IPS DF 6.9 (cell line): ENCODE data around the gene PCP2.
A peak's percentile ranks its signal among the peaks of the same experiment; 100 is the strongest.

Source experiments
- DNase-seq: peaks from one replicate; pipeline ENCODE4 v3.0.0-alpha.2; 2013; ENCODE audit warnings: low read depth, low spot score
- H3K27ac ChIP-seq: one replicate; pipeline ENCODE4 v1.5.1; 2013; ENCODE audit warnings: low read length, control low read depth
- H3K27me3 ChIP-seq: 2 replicates; pipeline ENCODE4 v1.6.1; 2013; ENCODE audit warnings: mild to moderate bottlenecking, low read length; ENCODE audit not compliant: control insufficient read depth, insufficient read depth
- H3K36me3 ChIP-seq: 2 replicates; pipeline ENCODE4 v1.6.1; 2013; ENCODE audit warnings: low read length; ENCODE audit not compliant: control insufficient read depth, insufficient read depth
- H3K4me1 ChIP-seq: 2 replicates; pipeline ENCODE4 v1.6.1; 2013; ENCODE audit warnings: low read length; ENCODE audit not compliant: control insufficient read depth, insufficient read depth
- H3K4me3 ChIP-seq: 2 replicates; pipeline ENCODE4 v1.5.1; 2013; ENCODE audit warnings: mild to moderate bottlenecking, low read length
- H3K9me3 ChIP-seq: 2 replicates; pipeline ENCODE4 v1.6.1; 2013; ENCODE audit warnings: low read length, inconsistent platforms; ENCODE audit not compliant: control insufficient read depth, insufficient read depth
- WGBS: extraction: QIAGEN DNeasy Blood & Tissue Kit; methylation state at CpG from one replicate; pipeline ENCODE4 v1.1.7; 2013; ENCODE audit warnings: mixed read lengths, missing lambda C conversion rate; ENCODE audit not compliant: insufficient read length, insufficient coverage; 5-methylcytosine and 5-hydroxymethylcytosine counted together

The PCP2 gene

DNA sequence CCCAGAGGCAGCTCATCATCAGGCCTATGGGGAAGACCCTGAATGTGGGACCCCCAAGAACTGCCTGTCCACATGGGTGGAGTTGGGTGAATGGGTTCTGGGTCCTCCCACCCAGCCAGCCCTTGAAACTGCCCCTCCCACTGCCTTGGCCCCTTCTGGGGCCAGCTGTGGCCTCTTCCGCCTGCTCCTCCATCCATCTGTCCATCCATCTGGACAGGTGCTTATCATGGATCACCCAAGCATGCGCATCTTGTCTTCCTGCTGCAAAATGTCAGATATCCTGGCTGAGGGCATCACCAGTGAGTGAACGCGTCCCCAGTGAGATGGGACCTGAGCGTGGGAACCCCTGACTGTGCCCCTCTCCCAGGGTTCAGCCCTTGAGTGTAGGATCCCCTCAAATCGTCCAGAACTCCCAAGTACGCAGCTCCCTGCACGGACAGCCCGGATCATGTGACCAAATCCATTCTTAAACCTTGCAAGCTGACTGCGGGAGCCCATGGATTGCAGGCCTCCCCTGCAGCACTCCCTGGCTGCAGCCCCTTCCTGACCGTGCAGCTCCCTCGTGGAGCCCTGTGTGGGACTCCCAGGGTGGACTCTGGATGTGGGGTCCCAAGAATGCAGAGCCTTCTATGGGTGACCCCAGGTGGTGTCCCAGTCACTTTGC, 5.4 kb upstream of the PCP2 start:
- WGBS, result no CpG with 5 or more reads among the region's 12 CpGs

DNA sequence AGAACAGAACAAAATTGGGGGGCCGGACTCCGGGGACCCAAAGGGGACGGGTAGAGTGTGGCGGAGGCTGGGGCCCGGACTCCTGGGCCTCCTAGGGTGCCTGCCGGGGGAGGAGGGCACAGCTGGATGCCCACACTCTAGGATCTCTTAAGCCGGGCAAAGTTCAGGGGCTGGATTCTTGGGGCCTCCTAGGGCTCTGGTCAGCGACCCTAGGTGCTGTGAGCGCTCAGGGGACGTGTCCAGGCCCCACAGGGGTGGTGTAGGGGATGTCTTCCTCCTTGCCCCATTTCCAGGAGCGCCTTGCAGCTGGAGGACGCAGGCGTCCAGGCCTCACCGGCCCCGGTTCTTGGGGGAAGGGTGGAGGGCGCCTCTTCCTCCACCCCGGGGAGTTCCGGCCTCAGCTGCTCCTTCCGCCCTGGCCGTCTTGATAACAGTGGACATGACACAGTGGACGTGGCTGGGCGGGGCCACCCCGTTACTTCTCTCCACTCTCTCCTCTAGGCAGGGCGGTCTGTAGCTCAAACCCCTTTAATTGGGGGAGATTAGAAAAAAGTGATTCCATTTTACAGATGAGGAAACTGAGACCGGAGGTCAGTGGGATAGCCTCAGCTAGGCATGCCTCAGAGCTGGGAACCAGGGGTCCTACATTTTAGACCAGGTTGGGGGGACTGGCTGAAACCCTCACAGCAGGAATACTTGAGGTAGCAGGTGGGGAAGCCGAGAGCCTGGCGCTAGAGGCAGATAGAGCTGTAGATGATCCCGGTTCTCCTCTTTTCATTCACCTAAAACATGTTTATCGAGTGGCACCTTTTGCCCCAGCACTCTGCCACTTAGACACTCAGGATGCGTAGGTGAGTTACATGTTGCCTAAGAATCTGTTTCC, 4.1 kb upstream of the PCP2 start:
- H3K4me3 ChIP-seq, result peak overlapping the region; percentile 62; the same call in 1 of the 2 replicates
- peaks cover 2% of the 10 kb centered on the region for H3K4me1 ChIP-seq
- no peak for DNase-seq
- no peaks in the 10 kb centered on the region for H3K9me3 ChIP-seq
- no CpG with 5 or more reads among the region's 30 CpGs for WGBS
- no peaks in the 10 kb centered on the region; the same call in 1 of the 2 replicates for H3K36me3 ChIP-seq
- no peak overlapping the region for H3K27ac ChIP-seq
- H3K27me3 ChIP-seq, result no peaks in the 10 kb centered on the region; the same call in none of the 2 replicates

More for the DNA sequence above, 5.4 kb upstream of the PCP2 start:
- no peaks in the 10 kb centered on the region for H3K36me3 ChIP-seq
- peaks cover 2% of the 10 kb centered on the region; the same call in 1 of the 2 replicates for H3K4me1 ChIP-seq
- H3K27ac ChIP-seq, result no peak overlapping the region
- H3K9me3 ChIP-seq, result no peaks in the 10 kb centered on the region
- no peak for DNase-seq
- no peaks in the 10 kb centered on the region; the same call in 1 of the 2 replicates for H3K27me3 ChIP-seq
- no peak overlapping the region for H3K4me3 ChIP-seq

DNA sequence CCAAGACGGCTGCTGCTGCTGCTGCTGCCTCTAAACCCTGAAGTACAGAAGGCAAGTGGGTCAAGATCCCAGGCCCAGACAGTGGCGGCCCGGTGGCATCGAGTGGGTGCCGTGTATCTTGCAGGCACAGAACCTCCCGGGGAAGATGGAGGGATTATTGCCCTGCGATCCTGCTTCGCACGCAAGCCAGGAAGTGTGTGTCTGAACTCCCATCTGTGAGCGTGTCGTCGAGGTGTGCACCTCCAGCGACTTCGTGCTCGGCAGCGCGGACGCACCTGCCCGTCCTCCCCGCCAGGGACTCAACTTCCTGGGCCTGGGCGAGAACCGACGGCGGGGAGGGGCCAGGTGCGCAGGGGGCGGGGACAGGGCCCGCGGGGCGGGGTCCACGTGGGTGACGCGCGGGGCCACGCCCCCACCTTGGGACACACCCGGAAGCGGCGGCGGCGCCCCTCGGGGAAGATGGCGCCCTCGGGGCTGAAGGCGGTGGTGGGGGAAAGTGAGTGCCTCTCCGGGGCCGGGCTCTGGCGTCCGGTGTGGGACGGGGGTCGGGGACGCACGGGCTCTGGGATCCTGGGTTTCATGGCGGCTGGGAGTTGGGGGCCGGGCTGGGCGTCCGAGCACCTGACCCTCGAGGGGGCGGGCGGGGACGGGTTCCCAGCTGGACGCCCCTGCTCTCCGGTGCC, 3.3 kb upstream of the PCP2 start, which contains the start of gene STXBP2:
Gene STXBP2, plus strand, starts transcription at position 420 of the 683 bp plus-strand sequence. Its CDS starts 40 bp downstream, at position 460.
- DNase-seq, result no peak
- Histone ChIP-seq H3K36me3 (peaks cover 3% of the 10 kb centered on the region; the same call in 1 of the 2 replicates), H3K4me3 (peak within 1 kb of the TSS; percentile 62; the same call in 1 of the 2 replicates), H3K9me3 (no peaks in the 10 kb centered on the region), H3K4me1 (peaks cover 2% of the 10 kb centered on the region), H3K27ac (no peak within 1 kb of the TSS), H3K27me3 (no peaks in the 10 kb centered on the region; the same call in none of the 2 replicates)
- WGBS, result no CpG with 5 or more reads among the region's 61 CpGs

DNA sequence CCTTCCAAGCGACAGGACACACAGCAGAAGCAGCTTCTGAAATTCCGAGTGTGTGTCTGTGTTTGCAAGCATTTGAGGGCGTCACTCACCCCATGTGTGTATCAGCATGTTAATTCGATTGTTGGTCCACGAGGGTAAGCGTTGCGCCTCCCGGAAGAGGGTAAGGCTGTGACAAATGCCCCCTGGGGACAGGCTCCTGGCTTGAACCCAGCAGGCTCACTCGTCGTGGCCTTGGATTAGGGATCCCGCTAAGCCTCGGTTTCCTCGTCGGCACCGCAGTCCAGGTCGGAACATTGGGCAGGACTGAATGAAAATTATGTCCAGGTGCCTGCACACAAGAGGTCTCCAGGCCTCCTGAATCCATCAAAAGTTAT, 2.8 kb upstream of the PCP2 start:
- H3K36me3 ChIP-seq, result peaks cover 3% of the 10 kb centered on the region; the same call in 1 of the 2 replicates
- H3K27me3 ChIP-seq, result no peaks in the 10 kb centered on the region; the same call in none of the 2 replicates
- no peak overlapping the region for H3K4me3 ChIP-seq
- H3K4me1 ChIP-seq, result peaks cover 2% of the 10 kb centered on the region
- no peaks in the 10 kb centered on the region for H3K9me3 ChIP-seq
- DNase-seq, result no peak
- H3K27ac ChIP-seq, result no peak overlapping the region
- WGBS, result no CpG with 5 or more reads among the region's 16 CpGs

DNA sequence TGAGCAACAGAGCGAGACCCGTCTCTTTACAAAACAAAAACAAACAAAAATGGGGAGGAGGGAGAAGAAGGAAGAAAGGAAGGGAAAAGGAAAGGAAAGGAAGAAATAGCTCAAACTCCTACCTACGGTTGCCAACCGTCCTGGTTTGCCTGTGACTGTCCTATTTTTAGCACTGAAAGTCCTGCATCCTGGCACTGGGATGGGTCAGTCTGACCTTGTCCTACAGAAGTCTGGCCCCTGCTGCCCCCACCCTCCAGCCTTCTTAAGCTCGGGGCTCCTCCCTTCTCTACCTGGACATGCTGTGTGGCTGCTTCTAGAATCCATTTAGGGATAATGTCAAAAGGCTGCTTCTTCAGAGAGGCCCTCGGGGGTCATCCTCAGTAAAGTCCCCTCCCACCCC, 2.2 kb upstream of the PCP2 start:
- Histone ChIP-seq H3K4me1 (peaks cover 2% of the 10 kb centered on the region), H3K4me3 (no peak overlapping the region), H3K27ac (no peak overlapping the region), H3K36me3 (peaks cover 3% of the 10 kb centered on the region; the same call in 1 of the 2 replicates), H3K9me3 (no peaks in the 10 kb centered on the region), H3K27me3 (no peaks in the 10 kb centered on the region; the same call in none of the 2 replicates)
- no CpG with 5 or more reads among the region's 6 CpGs for WGBS
- DNase-seq, result no peak

DNA sequence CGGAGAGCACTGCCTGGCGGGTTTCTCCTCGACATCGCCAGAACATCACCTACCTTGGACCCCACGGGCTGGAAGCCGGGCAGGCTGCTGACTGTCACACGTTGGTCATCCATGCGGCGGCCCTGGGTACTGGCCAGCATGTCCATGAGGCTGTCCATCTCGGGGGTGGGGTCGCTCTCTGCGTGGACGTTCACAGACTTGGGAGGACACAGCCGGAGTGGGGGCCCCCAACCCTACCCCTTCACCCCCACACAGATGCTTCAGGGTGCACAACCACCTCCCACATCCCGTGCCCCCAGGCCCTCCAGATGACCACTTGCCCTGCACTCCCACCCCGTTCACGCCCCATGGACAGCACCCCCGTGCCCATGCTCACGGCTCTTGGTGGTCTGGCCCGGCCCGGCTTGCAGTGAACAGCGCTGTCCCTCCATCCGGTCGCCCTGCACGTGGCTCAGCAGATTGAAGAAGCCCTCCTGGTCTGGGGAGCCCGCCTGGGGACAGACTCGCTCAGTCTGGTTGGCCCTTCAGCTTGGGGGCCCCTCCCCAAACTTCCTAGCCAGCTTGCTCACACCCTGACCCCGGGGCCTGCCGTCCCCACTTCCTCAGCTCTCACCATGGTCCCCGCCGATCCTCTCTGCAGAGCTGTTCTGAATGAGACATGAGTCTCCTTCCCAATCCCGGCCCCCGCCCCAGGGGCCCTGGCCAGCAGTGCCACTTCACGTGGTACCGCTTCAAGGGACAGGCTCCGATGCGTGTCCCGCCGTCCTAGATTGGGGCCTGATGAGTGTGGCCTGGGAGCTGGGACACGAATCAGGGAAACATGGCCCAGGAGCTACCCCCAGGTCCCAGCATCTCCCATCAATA, 947 bp downstream of the PCP2 start:
- peaks cover 2% of the 10 kb centered on the region for H3K4me1 ChIP-seq
- H3K4me3 ChIP-seq, result no peak overlapping the region
- peaks cover 3% of the 10 kb centered on the region; the same call in 1 of the 2 replicates for H3K36me3 ChIP-seq
- WGBS, result no CpG with 5 or more reads among the region's 40 CpGs
- no peaks in the 10 kb centered on the region; the same call in none of the 2 replicates for H3K27me3 ChIP-seq
- no peaks in the 10 kb centered on the region for H3K9me3 ChIP-seq
- H3K27ac ChIP-seq, result no peak overlapping the region
- DNase-seq, result no peak

DNA sequence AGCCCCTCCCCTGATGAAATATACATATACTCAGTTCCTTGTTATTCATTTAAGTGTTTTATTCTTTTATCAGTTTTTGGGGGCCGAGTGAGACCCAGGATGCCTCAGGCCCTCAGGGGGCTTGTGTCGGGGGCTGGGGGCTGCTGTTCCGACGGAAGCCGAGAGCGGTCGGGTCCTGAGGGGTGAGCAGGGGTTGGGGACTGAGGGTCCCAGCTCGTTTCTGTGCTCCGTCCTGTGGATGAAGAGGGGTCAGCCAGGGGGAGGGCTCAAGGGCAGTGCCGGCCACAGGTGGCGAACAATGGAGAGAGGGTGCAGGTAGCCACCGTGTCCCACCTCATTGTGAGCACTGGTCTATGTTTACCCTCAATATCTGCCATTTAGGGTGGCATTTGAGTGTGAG, 1.9 kb downstream of the PCP2 start:
- H3K4me1 ChIP-seq, result peaks cover under 1% of the 10 kb centered on the region

DNA sequence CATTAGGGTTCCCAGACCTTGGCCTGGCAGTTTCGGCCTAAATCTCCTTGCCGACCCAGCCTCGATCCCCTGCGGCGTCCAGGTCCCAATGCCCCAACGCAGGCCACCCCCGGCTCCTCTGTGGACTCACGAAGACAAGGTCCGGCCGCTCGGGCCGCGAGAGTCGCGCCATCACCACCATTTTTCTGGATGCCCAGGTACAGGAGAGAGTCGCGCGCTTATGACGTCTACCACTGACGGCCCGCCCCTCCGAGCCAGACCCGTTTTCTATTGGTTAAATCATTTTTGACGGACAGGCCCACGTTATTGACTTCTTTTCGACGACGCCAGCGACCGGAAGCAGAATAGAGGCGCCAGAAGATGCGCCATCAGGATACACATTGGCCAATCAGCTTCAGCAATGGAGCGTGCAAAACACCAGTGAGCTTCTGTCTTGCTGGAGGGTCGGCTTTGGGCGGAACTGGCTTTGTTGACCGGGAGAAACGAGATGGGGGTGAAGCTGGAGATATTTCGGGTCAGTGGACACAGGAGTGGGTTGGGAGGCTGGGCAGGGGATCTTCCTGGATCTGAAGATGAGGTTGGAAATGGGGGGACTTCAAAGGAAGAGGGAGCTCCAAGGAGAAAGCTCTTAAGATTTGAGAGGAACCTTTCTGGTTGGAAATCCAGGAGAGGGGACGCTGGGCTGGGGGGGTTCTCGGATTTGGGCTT, 4.0 kb downstream of the PCP2 start, which contains the start of the genes PET100 and XAB2:
Gene PET100, plus strand, starts transcription at position 447 of the 708 bp plus-strand sequence. Its CDS starts 41 bp downstream, at position 488.
Gene XAB2, minus strand, starts transcription at position 199 of the 708 bp plus-strand sequence. Its CDS starts 18 bp downstream, at position 181.
- Histone ChIP-seq H3K27me3 (no peaks in the 10 kb centered on the region; the same call in 1 of the 2 replicates), H3K4me1 (no peaks in the 10 kb centered on the region; the same call in 1 of the 2 replicates), H3K27ac (no peak within 1 kb of the TSS), H3K9me3 (no peaks in the 10 kb centered on the region), H3K4me3 (peak within 1 kb of the TSS; percentile 89), H3K36me3 (peaks cover 13% of the 10 kb centered on the region; the same call in 1 of the 2 replicates)
- WGBS, result no CpG with 5 or more reads among the region's 40 CpGs
- peak; percentile 95 for DNase-seq

More for the DNA sequence above, 1.9 kb downstream of the PCP2 start:
- DNase-seq, result no peak
- H3K27ac ChIP-seq, result no peak overlapping the region
- no peaks in the 10 kb centered on the region; the same call in none of the 2 replicates for H3K27me3 ChIP-seq
- no peaks in the 10 kb centered on the region for H3K9me3 ChIP-seq
- no peak overlapping the region for H3K4me3 ChIP-seq
- H3K36me3 ChIP-seq, result peaks cover 3% of the 10 kb centered on the region; the same call in 1 of the 2 replicates
- WGBS, result no CpG with 5 or more reads among the region's 12 CpGs
